Subcutaneous adipose tissue (tissue), 4 donors: ENCODE measurements around the gene LOXL1. TPM values are rescaled to one million over a fixed set of nuclear protein-coding genes. Genes with fewer than 3 reads are reported as not detected.

Source experiments
- CTCF ChIP-seq: fragments of 450-650 bp; IDR thresholded peaks from one replicate; pipeline ENCODE4 v1.5.1; 2016; ENCODE audit warnings: low read depth, mild to moderate bottlenecking, control low read depth, antibody characterized with exemption, moderate library complexity
- total RNA-seq, 4 donors: library from RNA; depleted of rRNA; stranded (reverse); fragments of >200 nt; gene quantifications; one replicate each; pipeline ENCODE4 v1.1.0, GENCODE V29; 2016

LOXL1 gene
- total RNA-seq, 4 donors from 2014 or later: 4.2 to 9.2 (median 6.3) TPM

- TF ChIP-seq CTCF: no peak
These were observed 66.3 kb downstream of the LOXL1 start for GRCh38 chr15:73992594-73992898.

- TF ChIP-seq CTCF: no peak
These were observed 67.1 kb downstream of the LOXL1 start for GRCh38 chr15:73993211-73993994.

GRCh38 chr15:73994413-73994883 is 68.2 kb downstream of the LOXL1 start, which contains the start of gene PML:
Gene PML (plus strand): TSS chr15:73994716. CDS start chr15:73994813, 97 bp downstream.
- TF ChIP-seq CTCF: no peak

- no peak for TF ChIP-seq CTCF
These were observed 68.8 kb downstream of the LOXL1 start for GRCh38 chr15:73994912-73995622.

GRCh38 chr15:73996267-73996666 is 70.0 kb downstream of the LOXL1 start:
- TF ChIP-seq CTCF: no peak

GRCh38 chr15:73996939-73997338 is 70.7 kb downstream of the LOXL1 start:
- TF ChIP-seq CTCF: no peak

GRCh38 chr15:73997986-73998385 is 71.7 kb downstream of the LOXL1 start:
- TF ChIP-seq CTCF: no peak
